ENCODE results near the gene SLC29A3. TPM values are rescaled to one million over a fixed set of nuclear protein-coding genes. Genes with fewer than 3 reads are reported as not detected.

The SLC29A3 gene
- total RNA-seq, 1 donor from 2014 or later = 0.58 TPM

- no peak overlapping the region for H3K4me3 ChIP-seq (ENCODE audit: low read depth, low read length)
- TF ChIP-seq CTCF (conservative IDR thresholded peaks at IDR 0.05; ENCODE audit: low read depth, low read length) = no peak
- no peak for DNase-seq (ENCODE audit: low read depth)
Measured at GRCh38 chr10:71280216-71280615, 38.8 kb upstream of the SLC29A3 start.

DNA sequence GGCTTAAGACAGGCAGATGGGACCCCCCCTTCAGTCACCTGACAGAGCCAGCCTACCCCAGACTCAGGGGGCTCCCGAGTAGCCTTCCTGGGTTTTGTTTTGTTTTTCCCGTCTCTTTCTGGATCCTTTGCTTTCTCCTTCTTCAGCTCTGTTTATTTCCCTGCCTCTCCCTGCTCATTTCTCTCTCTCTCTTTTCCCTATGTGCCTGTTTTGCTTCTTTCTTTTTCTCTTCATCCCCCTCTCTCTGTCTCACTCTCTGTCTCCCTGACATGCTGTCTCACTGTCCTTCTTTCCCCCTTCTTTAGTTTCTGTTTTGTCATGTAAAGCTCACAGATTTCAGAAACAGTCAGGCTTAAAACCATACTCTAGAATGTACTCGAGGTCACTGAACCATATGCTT lies 38.2 kb upstream of the SLC29A3 start:
- DNase-seq (ENCODE audit: low read depth) = no peak
- TF ChIP-seq CTCF (conservative IDR thresholded peaks at IDR 0.05; ENCODE audit: low read depth, low read length) = no peak
- no peak overlapping the region for H3K4me3 ChIP-seq (ENCODE audit: low read depth, low read length)

DNA sequence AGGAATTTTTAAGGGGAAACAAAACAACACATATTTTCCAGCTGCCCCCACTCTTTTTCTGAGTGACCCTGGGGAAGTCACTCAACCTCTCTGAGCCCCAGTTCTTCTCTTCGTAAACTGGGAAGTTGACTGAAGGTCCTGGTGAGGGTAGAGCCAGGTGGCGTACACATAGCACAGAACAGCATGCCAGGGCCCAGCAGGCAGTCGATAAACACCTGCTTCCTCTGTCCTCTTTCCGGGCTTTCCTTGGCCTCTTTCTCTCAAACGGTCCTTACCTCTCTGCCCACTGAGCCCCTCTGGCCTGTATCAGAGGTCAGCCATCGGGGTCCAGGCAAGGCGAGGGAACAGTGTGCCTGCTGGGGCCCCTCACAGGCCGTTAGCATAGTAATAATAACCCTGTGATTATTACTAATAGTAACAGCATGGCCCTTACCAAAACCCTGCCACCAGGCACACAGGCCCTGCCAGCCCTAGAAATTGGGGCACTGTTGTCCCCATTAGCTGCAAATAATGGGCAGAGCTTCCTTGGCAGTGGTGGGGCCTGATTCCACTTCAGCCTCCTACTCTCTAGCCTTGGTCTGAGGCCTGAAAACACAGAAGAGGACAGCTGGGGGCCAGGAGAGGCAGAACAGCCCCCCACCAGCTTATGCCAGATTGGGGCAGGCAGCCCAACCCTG lies 37.3 kb upstream of the SLC29A3 start:
- TF ChIP-seq CTCF (conservative IDR thresholded peaks at IDR 0.05; ENCODE audit: low read depth, low read length) = no peak

GRCh38 chr10:71282323-71282680 lies 36.8 kb upstream of the SLC29A3 start:
- no peak for TF ChIP-seq CTCF (conservative IDR thresholded peaks at IDR 0.05; ENCODE audit: low read depth, low read length)
- no peak for DNase-seq (ENCODE audit: low read depth)
- H3K4me3 ChIP-seq (ENCODE audit: low read depth, low read length) = no peak overlapping the region

More for the DNA sequence above, 37.3 kb upstream of the SLC29A3 start:
- no peak overlapping the region for H3K4me3 ChIP-seq (ENCODE audit: low read depth, low read length)
- no peak for DNase-seq (ENCODE audit: low read depth)

- no peak for DNase-seq (ENCODE audit: low read depth)
- no peak for TF ChIP-seq CTCF (conservative IDR thresholded peaks at IDR 0.05; ENCODE audit: low read depth, low read length)
- H3K4me3 ChIP-seq (ENCODE audit: low read depth, low read length) = no peak overlapping the region
Measured at GRCh38 chr10:71283410-71283809, 35.6 kb upstream of the SLC29A3 start.

DNA sequence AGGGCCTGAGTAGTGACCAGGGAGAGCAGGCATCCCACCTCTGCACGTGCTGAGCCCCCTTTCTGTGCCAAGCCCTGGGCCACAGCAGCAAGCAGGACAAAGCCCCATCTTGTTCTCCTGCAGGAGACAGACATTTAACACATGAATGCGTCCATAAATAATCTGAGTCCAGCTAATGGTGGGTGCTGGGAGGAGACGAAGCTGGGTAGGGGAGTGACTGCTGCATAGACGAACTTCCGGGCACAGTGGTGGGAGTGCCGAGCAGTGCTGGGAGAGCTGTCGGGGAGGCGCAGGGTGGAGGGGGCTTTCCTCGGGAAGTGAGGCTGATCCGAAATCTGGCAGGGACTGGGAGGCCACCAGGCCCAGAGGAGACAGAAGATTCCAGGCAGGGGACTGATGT lies 35.2 kb upstream of the SLC29A3 start:
- DNase-seq (ENCODE audit: low read depth) = no peak
- H3K4me3 ChIP-seq (ENCODE audit: low read depth, low read length) = no peak overlapping the region
- no peak for TF ChIP-seq CTCF (conservative IDR thresholded peaks at IDR 0.05; ENCODE audit: low read depth, low read length)

- TF ChIP-seq CTCF (conservative IDR thresholded peaks at IDR 0.05; ENCODE audit: low read depth, low read length) = no peak
- DNase-seq (ENCODE audit: low read depth) = no peak
- no peak overlapping the region for H3K4me3 ChIP-seq (ENCODE audit: low read depth, low read length)
Measured at GRCh38 chr10:71284544-71285179, 34.4 kb upstream of the SLC29A3 start.

All from epithelial cell of proximal tubule (primary cell).